ENCODE results near the gene NPR1. TPM values are rescaled to one million over a fixed set of nuclear protein-coding genes. Genes with fewer than 3 reads are reported as not detected.

NPR1 gene
- total RNA-seq, 1 donor from 2014 or later, result not detected

DNA sequence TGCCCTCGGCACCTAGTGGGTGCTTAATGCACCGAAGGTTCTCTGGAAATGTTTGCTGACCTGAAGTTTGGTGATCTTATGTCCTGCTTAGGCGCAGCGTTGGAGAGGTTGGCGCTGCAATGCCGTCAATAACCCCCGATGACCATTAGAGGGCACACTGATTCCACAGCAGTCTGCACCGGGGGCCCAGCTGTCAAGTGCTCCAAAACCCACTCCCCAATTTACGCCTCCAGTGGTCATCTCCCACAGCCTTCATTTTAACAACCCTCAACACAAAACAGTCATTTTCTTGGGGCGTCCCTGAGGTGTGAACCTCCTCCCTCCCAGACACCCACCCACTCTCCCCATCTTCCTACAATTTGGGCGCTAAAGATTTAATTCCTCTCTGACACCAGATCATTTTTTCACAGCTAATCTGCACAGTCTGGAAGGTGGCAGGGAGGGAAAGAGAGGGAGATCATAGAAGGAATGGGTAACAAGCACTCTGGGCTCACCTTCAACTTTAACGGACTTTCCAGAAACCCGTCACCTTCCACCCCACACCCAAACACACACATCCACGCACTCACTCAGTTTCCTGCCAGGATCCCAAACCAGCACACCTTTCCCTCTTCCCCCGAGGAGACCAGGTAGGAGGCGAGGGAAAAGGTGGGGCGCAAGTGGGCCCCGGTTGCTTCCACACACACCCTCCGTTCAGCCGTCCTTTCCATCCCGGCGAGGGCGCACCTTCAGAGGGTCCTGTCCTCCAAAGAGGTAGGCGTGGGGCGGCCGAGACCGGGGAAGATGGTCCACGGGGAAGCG, 570 bp upstream of the NPR1 start:
- intact Hi-C loops (cut with micrococcal nuclease), result loop anchor here (1.0 to 10.0 kb wide), 3 partner anchors 71 to 313 kb away; partner anchors contain the start of genes RPS27 and SLC27A3

DNA sequence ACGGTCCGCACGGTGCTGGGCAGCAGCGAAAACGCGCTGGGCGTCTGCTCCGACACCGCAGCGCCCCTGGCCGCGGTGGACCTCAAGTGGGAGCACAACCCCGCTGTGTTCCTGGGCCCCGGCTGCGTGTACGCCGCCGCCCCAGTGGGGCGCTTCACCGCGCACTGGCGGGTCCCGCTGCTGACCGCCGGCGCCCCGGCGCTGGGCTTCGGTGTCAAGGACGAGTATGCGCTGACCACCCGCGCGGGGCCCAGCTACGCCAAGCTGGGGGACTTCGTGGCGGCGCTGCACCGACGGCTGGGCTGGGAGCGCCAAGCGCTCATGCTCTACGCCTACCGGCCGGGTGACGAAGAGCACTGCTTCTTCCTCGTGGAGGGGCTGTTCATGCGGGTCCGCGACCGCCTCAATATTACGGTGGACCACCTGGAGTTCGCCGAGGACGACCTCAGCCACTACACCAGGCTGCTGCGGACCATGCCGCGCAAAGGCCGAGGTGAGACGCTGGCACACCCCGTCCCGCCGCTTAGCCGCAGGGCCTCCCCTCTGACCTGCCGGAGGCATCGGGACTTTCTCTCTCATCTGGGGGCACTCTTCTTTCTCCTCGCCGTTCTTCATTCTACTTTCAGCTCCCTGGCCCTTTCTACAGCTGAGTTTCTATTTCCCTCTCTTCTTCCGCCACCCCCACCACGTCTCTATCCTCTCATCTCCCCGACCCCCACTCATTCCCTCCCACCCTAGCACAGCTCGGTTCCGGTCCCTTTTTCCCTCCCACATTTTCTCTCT, 1.0 kb downstream of the NPR1 start:
- intact Hi-C loops (cut with micrococcal nuclease), result loop anchor here (2.0 to 10.0 kb wide), 2 partner anchors 95 to 311 kb away; partner anchors contain the start of genes RPS27 and SLC27A3

DNA sequence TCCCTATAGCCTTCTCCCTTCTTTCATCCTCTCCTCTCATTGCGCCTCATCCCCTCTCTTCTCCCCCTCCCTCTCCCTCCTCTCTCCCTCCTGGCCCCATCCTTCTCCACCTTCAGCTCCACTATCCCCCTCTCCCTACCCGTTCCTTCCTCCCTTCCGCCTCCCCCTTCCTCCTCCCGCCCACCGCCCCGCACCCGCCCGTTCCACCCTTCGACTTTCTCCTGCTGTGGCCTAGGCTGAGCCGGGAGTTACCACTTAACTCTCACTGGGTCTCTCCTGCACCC, 1.6 kb downstream of the NPR1 start:
- intact Hi-C loops (cut with micrococcal nuclease), result no loop called here

DNA sequence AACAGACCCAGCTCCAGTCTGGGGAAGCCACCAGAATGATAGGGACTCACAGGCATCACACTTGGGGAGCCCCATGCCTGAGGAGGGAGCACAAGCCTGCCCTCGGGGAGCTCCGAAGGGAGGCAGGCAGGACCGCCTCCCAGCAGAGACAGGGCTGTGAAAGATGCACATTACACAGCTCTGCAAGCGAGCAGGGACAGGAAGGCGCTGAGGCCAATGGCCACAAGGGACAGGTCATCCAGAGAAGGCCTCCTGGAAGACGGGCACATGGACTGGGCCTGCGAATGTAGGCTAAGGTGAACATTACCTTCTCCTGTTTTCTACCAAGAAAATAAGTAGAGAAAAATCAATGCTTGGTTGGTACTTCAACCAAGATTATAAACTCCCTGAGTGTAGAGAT, 4.2 kb downstream of the NPR1 start:
- intact Hi-C loops (cut with micrococcal nuclease), result no loop called here

DNA sequence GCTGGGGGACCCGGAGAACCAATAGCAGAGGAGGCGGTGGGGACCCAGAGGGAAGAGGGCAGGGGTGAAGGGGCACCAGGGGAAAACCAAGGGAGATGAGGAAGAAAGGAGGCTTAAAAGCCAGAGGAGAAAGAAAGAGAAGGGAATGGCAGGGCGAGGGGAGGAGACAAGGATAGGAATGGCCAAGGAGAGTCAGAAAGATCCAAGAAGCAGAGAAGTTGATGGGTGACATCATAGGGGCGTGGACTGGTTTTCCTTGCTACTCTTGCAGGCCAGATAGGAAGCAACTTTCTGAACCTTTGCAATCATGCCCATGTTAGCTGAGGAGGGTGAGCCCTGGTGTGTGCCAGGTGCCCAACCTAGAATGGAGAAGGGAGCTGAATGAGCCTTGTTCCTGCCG, 5.4 kb downstream of the NPR1 start:
- intact Hi-C loops (cut with micrococcal nuclease), result no loop called here

DNA sequence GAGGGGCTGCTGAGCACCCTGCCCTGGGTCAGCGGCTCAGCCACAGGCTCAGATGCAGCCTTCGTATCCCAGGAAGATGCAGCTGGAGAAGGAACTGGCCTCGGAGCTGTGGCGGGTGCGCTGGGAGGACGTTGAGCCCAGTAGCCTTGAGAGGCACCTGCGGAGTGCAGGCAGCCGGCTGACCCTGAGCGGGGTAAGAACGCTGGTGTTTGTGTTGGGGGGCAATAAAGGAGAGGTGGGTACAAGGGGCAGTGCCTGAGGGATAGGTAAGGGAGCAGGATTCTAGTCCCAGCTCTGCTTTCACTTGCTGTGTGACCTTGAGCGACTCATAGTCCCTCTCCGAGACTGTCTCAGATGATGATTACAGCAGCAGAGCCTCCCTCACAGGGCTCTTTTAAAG, 6.4 kb downstream of the NPR1 start:
- intact Hi-C loops (cut with micrococcal nuclease), result no loop called here

DNA sequence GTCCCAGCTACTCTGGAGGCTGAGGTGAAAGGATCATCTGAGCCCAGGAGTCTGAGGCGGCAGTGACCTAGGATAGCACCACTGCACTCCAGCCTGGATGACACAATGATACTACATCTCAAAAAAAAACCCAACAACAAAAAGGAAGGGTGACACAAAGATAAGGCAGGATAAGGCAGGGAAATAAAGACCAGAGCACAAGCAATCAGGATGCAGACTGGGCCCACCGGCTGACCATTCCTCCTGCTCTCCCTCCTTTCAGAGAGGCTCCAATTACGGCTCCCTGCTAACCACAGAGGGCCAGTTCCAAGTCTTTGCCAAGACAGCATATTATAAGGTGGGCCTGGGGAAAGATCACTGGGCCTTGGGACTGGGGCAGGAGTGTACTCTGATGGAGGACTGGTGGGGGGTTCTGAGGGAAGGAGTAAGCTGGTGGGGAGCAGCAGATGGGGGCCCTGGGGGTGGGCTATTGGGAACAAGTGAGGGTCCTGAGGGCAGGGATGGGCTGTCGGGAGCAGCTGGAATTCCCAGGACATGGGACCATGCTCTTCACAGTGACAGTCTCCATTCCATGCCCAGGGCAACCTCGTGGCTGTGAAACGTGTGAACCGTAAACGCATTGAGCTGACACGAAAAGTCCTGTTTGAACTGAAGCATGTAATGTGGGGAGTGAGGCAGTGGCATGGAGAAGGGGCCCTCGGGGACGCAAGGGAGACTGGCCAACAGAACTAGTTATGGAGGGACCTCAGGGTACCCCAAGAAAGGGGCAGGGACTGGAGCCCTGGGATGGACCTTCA, 7.3 kb downstream of the NPR1 start:
- intact Hi-C loops (cut with micrococcal nuclease), result no loop called here

DNA sequence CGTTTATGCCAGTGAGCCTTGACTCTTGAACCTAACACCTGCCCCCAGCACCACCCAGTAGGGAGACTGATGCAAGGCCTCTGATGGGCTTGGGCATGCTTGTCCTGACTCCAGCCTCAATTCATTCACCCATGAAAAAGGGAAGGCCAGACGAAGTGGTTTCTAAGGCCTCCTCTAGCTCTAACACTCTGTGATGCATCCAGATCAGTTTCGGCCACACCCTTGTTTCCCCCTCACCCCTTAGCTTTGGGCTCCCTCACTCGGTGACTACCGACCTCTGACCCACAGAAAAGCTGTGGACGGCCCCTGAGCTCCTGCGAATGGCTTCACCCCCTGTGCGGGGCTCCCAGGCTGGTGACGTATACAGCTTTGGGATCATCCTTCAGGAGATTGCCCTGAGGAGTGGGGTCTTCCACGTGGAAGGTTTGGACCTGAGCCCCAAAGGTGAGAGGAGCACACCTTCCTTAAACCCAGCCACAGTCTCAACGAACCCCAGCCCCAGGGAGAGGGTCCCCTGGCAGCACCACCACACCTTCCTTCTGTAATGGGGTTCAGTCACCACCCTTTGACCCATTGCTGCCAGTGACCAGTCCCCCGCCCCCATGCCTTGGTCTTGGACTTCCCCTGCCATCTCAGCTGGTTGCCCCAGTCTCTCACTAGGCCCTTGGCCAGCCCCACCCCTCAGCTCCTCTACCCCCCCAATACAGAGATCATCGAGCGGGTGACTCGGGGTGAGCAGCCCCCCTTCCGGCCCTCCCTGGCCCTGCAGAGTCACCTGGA, 9.0 kb downstream of the NPR1 start:
- intact Hi-C loops (cut with micrococcal nuclease), result no loop called here

DNA sequence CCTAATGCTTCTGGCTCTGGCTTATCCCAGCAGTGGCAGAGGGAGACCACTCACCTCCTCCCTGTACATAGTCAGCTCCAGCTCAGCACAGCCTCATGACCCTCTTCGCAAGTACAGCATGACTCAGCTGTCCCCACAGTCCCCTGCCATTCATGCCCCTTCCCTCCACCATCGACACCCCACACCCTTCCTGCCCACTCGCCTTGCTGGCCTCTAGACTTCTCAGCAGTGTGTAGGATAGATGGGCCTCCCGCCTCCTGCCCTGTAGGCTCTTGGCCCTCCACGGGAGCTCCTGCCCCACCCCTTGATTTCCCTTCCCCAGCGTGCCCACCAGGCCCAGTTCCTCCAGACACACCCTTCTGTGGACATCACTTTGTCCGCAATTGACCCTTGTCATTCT, 9.8 kb downstream of the NPR1 start:
- intact Hi-C loops (cut with micrococcal nuclease), result no loop called here

DNA sequence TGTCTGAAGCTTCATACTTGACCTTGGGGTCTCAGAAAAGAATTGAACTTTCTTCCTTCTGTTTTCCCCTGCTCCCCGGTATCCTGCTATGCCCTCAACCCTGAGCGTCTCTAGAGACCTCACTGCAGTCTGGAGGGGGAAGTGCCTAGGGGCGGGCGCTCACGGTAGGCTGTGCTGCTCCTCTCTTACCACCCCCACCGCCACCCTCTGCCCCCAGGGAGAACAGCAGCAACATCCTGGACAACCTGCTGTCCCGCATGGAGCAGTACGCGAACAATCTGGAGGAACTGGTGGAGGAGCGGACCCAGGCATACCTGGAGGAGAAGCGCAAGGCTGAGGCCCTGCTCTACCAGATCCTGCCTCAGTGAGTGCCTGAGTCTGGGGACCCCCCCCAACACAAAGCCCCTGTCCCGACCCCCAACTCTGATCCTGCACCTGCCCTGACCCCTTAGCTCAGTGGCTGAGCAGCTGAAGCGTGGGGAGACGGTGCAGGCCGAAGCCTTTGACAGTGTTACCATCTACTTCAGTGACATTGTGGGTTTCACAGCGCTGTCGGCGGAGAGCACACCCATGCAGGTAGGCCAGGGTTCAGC, 10.3 kb downstream of the NPR1 start:
- intact Hi-C loops (cut with micrococcal nuclease), result no loop called here

DNA sequence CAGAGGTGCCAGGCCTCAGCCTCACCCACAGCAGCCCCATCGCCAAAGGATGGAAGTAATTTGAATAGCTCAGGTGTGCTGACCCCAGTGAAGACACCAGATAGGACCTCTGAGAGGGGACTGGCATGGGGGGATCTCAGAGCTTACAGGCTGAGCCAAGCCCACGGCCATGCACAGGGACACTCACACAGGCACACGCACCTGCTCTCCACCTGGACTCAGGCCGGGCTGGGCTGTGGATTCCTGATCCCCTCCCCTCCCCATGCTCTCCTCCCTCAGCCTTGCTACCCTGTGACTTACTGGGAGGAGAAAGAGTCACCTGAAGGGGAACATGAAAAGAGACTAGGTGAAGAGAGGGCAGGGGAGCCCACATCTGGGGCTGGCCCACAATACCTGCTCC, 15.0 kb downstream of the NPR1 start:
- intact Hi-C loops (cut with micrococcal nuclease), result no loop called here

DNA sequence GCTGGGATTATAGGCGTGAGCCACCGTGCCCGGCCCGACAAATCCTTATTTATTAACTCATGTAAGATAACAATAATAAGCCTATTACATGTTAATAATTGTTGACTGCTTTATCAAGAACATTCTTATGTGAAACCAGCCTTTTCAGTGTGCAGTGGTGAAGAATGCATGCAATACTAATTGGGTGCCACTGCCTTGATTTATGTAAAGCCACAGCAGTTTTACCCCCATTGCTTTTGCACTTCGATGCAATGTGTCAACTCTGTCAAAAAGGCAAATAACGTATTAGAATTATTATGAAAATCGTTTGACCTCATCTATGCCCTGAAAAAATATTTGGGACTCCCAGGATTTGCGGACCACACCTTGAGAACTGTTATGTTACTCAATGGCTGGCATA, 18.3 kb downstream of the NPR1 start:
- intact Hi-C loops (cut with micrococcal nuclease), result no loop called here

DNA sequence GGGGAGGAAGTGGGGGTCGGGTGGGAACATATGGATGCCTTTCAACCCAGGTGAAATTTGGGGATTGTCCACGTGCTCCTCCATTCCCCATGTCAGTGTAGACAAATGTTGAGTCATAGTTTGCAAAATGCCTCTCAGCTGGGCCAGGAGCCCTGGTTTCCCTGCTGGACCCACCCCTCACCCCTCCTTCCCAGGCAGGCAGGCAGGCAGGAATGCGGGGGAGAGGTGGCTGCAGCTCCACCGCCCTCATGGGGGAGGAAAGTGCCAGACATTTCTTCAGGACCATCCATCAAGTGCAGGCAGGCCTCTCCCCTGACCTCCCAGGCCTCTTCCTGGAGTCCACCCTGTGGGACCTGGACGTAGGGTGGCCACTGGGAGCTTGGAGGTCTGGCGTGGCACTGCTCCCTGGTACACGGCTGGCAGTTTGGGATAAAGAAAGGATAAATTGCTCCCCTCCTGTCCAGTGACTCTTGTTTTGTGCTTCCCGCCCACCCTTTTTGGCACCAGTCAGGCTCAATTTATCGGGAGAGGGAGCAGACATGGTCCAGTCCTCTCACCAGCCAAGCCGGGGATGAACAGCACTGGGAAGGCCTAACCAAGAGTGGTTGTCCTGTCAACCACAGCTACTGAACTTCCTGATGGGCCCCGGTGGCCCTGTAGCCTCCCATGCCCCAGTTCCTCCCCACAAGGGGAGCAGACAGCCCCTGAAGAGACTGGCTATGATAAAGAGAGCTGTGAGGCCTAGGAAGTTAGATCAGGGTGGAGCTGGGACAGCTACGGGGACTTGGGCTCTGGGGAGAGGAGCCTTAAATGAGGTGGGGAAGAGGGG, 18.9 kb downstream of the NPR1 start:
- intact Hi-C loops (cut with micrococcal nuclease), result no loop called here

DNA sequence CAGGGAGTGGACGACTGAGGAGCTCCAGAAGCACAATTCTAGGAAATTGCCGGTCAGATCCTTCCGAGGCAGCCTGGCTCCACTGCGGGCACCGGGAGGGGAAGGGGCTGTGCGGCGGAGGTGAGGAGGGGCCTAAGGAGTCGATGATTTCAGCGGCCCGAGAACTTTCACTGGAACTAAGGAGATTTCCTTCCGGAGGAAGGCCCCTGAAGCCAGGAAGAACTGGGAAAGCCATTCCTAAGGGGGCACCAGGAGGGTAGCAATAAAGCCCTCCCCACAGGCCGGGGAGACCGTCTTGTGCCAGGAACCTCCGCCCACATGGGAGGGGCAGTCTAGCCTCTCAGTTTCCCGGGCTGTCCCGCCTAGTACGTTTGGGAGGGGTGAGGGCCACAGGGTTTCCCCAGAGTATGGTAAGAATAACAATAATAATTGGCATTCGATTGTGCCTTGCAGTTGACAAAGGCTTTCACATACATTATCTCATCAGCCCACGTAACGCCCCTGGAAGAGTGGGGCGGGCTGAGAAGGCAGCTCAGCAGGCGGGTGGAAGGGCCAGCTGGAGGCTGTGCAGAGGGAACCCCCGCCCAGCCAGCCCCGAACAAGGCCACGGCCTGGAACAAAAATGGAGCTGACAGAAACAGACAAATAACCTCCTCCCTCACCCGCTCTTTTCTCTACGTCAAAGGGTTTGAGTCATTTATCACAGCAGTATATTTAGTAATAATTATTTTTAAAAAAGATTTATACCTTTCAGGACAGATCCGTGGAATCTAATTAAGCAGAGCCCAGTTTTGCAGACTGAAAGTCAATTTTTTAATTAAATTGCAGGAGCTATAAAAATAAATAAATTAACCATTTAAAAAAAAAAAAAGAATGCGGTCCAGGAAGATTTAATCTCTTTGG, 19.8 kb downstream of the NPR1 start:
- intact Hi-C loops (cut with micrococcal nuclease), result no loop called here

DNA sequence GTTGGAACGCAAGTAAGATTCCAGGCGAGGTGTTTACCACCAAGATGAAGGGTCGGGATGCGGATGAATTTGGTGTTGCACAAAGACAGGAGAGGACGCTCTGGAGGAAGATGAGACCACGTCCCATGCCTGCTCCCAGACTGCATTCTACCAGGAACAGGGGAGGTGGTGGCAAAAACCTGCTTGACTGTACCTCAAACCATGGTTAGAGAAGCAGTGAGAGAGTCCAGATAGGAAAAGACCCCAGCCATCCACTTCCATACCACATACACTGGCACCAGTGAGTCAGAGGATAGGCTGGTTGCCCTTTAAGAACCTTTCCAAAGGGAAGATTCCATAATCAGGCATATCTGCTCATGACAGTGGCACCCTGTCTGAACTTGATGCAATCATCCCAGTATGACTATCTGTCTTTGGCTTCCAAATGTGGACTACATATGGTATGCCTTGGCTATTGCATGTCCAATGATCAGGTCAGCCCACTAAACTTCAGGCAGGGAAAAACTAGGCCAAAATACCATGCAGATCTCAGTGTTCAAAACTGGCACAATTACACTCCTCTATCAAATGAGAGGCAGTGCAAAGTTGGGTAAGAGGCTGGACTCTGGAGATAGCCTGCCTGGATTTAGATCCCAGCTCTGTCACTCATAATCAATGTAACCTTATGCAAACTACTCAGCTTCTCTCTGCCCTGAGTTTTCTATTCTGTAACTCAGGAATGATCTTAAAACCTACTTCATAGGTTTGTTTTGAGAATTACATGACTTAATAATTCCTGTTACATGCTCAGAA, 20.6 kb downstream of the NPR1 start:
- intact Hi-C loops (cut with micrococcal nuclease), result no loop called here

DNA sequence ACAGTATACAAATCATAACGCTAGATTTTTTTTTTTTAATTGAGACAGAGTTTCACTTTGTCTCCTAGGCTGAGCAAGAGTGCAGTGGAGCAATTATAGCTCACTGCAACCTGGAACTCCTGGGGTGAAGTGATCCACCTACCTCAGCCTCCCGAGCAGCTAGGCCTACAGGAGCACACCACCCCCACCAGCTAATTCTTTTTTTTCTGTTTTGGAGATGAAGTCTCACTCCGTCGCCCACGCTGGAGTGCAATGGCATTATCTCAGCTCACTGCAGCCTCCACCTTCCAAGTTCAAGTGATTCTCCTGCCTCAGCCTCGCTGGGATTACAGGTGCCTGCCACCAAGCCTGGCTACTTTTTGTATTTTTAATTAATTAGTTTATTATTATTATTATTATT, 21.3 kb downstream of the NPR1 start:
- intact Hi-C loops (cut with micrococcal nuclease), result loop anchor here (1.0 kb wide), 1 partner anchor 21 kb away; no protein-coding TSS in a partner anchor

DNA sequence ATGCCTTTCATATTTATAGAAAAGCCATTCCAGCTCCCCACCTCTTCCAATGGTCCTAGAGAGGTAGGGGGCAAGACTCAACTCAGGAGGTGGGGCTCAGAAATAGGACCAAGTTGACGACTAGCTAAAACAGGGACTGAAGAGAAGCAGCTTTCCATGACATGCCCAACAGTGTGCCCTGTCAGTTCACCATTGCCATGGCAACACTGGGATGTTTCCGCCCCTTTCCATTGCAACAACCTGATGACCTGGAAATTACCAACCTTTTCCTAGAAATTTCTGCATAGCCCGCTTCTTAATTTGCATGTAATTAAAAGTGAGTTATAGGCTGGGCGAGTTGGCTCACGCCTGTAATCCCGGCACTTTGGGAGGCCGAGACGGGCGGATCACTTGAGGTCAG, 27.0 kb downstream of the NPR1 start:
- intact Hi-C loops (cut with micrococcal nuclease), result no loop called here

DNA sequence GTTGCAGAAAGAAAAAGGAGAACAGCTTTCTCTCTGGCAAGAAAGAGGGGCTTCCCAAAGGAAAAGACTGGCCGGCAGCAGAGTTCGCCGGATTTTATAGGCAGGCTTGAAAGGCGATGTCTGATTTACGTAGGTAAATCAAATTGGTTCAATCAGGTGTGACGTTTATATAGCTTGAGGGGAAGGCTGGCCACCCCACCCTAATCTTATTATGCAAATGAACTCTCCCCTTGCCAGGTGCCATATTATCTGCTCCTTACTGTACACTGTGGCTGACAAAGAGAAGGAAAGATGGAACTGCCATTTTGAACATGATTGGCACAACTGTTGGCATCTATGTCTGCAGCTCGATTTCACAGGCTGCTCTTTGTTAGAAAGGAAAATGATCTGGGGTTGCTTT, 32.5 kb downstream of the NPR1 start:
- intact Hi-C loops (cut with micrococcal nuclease), result no loop called here
